T-helper 1 cell treated with Interleukin-12 subunit alpha and Interleukin-12 subunit beta and Interleukin-4 antibody, amounts not matched to agents 30 μg/mL and 1 μg/mL, for 36 hours (primary cell): ENCODE measurements around the gene MPG.

ENCODE experiments used
- H3K27ac Mint-ChIP-seq: one replicate; pipeline ENCODE4 v1.8.0; 2021; ENCODE audit warnings: mild to moderate bottlenecking, mixed read lengths
- H3K27me3 Mint-ChIP-seq: one replicate; pipeline ENCODE4 v1.8.0; 2021; ENCODE audit warnings: low read depth, mixed read lengths
- H3K36me3 Mint-ChIP-seq: one replicate; pipeline ENCODE4 v1.8.0; 2021; ENCODE audit warnings: low read depth, mixed read lengths
- H3K4me1 Mint-ChIP-seq: one replicate; pipeline ENCODE4 v1.8.0; 2021; ENCODE audit warnings: low read depth, mixed read lengths
- H3K4me3 Mint-ChIP-seq: one replicate; pipeline ENCODE4 v1.8.0; 2021; ENCODE audit warnings: mild to moderate bottlenecking, moderate library complexity, mixed read lengths
- H3K9me3 Mint-ChIP-seq: one replicate; pipeline ENCODE4 v1.8.0; 2021; ENCODE audit warnings: mixed read lengths

Gene MPG

DNA sequence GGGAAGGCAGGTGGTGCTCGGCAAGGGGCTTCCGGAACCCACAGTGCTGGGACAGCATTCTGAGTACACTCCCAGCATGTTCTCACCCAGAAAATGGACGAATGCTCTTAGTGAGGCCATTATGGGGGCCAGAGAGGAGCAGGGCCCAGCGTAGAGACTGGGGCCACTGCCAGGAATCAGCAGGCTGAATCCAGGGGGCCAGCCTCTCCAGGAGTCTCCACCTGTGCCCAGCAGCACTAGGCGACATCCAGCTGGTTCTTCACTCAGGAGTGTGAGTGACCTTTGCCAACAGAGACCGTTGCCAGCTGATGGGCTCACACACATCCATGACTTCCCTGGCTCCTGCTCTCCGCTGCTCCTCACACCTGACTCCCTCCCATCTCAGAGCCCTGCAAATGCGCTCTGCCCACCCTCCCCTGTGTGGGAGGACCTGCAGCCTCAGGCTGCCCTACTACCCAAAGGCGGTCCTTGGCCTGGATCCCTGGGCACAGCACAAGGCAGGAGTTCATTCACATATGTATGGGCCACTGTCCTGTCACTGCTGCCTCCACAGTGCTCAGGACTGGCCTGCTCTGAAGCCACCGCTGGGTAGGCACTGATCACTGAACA, 10.7 kb upstream of the MPG start:
- Mint-ChIP-seq H3K4me3 (no peak overlapping the region), H3K27ac (no peak overlapping the region), H3K36me3 (no peaks in the 10 kb centered on the region), H3K27me3 (peaks cover 31% of the 10 kb centered on the region), H3K4me1 (peaks cover 5% of the 10 kb centered on the region), H3K9me3 (no peaks in the 10 kb centered on the region)

DNA sequence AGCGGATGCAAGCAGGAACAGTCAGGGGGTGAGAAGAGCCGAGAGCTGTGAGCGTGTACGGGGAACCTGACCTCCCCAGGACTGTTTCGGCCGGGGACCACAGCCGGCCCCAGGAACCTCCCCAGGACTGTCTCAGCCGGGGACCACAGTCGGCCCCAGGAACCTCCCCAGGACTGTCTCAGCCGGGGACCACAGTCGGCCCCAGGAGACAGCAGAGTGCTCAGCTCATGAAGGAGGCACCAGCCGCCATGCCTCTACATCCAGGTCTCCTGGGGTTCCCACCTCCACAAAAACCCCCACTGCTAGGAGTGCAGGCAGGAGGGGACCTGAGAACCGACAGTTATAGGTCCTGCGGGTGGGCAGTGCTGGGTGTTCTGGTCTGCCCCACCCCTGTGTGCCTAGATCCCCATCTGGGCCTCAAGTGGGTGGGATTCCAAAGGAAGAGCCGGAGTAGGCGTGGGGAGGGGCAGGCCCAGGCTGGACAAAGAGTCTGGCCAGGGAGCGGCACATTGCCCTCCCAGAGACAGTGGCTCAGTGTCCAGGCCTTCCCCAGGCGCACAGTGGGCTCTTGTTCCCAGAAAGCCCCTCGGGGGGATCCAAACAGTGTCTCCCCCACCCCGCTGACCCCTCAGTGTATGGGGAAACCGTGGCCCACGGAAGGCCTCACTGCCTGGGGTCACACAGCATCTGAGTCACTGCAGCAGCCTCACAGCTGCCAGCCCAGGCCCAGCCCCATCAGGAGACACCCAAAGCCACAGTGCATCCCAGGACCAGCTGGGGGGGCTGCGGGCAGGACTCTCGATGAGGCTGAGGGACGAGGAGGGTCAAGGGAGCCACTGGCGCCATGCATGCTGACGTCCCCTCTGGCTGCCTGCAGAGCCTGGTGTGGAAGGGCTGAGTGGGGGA, 9.9 kb upstream of the MPG start:
- H3K27ac Mint-ChIP-seq = no peak overlapping the region

DNA sequence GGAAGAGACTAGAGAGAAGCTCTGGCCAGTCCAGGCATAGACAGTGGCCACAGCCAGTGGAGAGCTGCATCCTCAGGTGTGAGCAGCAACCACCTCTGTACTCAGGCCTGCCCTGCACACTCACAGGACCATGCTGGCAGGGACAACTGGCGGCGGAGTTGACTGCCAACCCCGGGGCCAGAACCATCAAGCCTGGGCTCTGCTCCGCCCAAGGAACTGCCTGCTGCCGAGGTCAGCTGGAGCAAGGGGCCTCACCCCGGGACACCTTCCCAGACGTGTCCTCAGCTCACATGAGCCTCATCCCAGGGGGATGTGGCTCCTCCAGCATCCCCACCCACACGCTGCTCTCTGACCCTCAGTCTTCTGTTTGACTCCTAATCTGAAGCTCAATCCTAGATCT, 8.8 kb upstream of the MPG start:
- peaks cover 9% of the 10 kb centered on the region for H3K4me1 Mint-ChIP-seq
- H3K27ac Mint-ChIP-seq = no peak overlapping the region
- no peak overlapping the region for H3K4me3 Mint-ChIP-seq
- no peaks in the 10 kb centered on the region for H3K9me3 Mint-ChIP-seq
- peaks cover 46% of the 10 kb centered on the region for H3K27me3 Mint-ChIP-seq
- H3K36me3 Mint-ChIP-seq = peaks cover 3% of the 10 kb centered on the region

More for the DNA sequence above, 9.9 kb upstream of the MPG start:
- H3K36me3 Mint-ChIP-seq = peaks cover 3% of the 10 kb centered on the region
- H3K4me3 Mint-ChIP-seq = no peak overlapping the region
- H3K4me1 Mint-ChIP-seq = peaks cover 9% of the 10 kb centered on the region
- peaks cover 36% of the 10 kb centered on the region for H3K27me3 Mint-ChIP-seq
- H3K9me3 Mint-ChIP-seq = no peaks in the 10 kb centered on the region

DNA sequence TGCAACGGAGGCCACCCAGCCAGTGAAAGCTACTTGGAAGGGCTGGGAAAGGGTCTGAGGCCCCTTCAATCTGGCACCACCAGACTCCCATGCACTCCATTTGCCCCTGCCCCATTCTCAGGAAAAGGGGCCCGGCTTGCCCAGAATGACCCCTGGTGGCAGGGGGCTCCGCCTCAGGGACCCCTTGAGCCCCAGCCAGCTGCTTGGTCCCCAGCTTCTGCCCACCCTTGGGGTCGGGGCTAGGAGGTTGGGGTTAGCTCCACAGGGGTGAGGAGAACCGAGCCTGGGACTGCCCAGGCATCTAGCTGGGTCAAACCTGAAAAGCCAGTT, 6.8 kb upstream of the MPG start:
- no peak overlapping the region for H3K27ac Mint-ChIP-seq
- H3K36me3 Mint-ChIP-seq = peaks cover 3% of the 10 kb centered on the region
- H3K27me3 Mint-ChIP-seq = peaks cover 51% of the 10 kb centered on the region
- no peak overlapping the region for H3K4me3 Mint-ChIP-seq
- no peaks in the 10 kb centered on the region for H3K9me3 Mint-ChIP-seq
- H3K4me1 Mint-ChIP-seq = peaks cover 5% of the 10 kb centered on the region

DNA sequence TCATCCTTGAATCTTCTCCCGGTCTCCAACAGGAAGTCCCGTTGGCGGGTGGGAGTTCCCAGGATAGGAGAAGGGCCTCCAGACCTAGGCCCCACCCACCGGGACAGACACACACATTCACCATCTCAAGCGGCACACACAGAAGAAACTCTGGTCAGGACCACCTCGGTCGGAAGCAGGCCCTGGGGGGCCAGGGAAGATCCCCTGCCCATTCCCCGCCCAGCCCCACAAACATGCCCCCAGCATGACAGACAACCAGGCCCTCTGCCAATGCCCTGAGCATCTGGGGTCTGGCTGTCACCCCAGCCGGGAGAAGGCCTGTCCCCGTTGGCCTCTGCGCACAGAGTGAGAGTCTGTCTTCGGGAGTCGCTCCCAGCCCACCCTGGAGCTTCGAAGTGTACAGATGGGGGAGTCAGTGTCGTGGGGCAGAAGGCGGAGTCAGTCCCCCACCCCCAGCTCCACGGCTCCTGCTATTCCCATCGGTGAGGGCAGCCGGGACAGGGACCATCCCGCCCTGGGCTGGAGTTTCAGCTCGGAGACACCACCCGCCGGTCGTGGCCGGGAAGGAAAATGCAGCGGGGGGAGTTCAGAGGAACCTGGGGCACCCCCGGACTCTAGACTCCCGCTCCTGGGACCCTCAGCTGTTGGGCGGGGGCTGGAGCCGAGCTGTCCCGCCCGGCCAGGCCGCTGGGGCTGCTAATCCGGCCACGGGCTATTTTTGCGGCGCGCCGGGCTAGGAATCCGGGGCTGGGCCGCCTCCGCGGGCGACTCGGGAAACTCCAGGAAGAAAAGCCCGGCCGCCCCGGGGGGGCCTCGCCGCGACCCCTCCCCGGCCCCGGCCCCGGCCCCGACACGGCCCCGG, 6.3 kb upstream of the MPG start:
- H3K4me1 Mint-ChIP-seq = peaks cover 11% of the 10 kb centered on the region
- no peak overlapping the region for H3K27ac Mint-ChIP-seq
- peaks cover 3% of the 10 kb centered on the region for H3K36me3 Mint-ChIP-seq
- peaks cover 51% of the 10 kb centered on the region for H3K27me3 Mint-ChIP-seq
- H3K9me3 Mint-ChIP-seq = no peaks in the 10 kb centered on the region
- peak overlapping the region; percentile 21 for H3K4me3 Mint-ChIP-seq

DNA sequence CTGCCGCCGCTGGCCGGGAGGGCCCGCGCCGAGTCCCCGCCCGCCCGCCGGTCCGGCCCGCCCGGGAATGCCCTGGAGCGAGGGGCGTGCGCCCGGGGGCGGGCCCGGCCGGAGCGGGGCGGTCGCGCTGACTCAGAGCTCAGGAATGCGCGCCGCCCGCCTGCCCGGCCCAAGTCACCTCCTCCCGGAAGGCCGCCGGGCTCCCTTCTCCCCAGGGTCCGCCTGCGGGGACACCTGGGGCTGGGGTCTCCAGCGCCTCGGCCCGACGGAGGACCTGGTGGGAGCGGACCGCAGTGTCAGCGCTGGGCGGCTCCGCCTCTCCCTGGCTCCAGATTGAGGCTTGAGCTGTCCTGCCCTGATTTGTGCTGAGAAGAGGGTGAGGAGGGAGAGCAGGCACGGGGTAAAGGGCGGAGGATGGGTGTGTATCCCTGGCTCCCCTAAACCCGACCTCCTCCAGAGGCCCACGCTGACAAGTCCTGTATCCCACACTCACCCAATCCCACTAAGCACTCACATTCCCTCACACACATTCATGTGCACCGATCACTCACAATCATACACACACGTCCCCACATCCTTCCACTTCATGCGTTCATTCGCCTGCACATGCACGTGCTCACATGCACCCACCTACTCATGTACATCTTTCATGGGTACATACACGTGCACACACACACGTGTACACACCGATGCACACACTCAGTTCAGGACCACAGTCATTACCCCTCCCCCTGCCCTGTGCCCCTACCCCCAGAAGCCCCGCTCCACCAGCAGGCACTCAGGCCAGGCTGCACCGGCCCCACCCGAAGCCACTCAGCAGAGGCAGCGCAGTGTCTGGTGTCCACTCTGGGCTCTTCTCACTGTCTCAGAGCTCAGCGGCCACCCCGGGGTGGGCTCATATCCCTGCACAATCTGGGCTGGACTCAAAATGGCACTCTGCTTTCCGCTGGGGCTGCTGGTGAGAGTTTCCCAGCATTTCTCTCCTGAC, 5.2 kb upstream of the MPG start, which contains the start of gene RHBDF1:
Gene RHBDF1, minus strand, starts transcription at position 71 of the 988 bp plus-strand sequence. CDS start 7,616 bp downstream, outside the sequence.
- Mint-ChIP-seq H3K4me1 (peaks cover 16% of the 10 kb centered on the region), H3K4me3 (peak within 1 kb of the TSS; percentile 74), H3K9me3 (no peaks in the 10 kb centered on the region), H3K27ac (no peak within 1 kb of the TSS), H3K36me3 (peaks cover 3% of the 10 kb centered on the region), H3K27me3 (peaks cover 47% of the 10 kb centered on the region)

DNA sequence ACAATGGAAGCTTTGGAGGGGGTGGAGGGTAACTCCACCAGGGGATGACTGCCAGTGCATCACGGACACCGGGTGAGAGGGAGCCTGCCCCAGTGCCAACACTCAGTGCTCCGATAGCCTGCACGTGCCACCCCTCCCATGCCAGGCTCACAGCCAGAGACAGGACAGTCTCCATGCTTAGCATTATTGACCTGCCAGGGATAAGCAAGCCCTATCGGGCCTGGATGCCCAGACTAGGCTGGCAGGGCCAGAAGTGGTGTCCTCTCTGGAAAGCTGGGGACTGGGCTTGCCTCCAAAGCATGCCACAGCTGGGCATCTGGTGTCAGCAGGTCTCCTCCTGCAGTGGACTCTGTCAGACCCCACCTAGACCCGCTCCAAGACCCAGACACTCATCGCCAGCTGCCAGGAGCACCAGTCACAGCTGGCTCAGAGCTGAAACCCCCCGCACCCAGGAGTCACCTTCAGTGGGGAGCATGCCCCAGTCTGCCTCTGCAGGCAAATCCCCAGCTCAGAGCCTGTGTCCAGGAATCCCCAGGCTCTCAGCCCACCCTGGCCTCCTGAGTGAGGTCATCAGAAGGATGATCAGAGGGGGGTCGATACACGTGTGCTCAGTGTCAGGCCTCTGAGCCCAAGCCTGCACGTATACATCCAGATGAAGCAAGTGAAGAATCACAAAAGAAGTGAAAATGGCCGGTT, 3.8 kb upstream of the MPG start:
- Mint-ChIP-seq H3K36me3 (peaks cover 3% of the 10 kb centered on the region), H3K4me3 (peak overlapping the region; percentile 25), H3K9me3 (no peaks in the 10 kb centered on the region), H3K4me1 (peaks cover 20% of the 10 kb centered on the region), H3K27me3 (peaks cover 47% of the 10 kb centered on the region), H3K27ac (no peak overlapping the region)

DNA sequence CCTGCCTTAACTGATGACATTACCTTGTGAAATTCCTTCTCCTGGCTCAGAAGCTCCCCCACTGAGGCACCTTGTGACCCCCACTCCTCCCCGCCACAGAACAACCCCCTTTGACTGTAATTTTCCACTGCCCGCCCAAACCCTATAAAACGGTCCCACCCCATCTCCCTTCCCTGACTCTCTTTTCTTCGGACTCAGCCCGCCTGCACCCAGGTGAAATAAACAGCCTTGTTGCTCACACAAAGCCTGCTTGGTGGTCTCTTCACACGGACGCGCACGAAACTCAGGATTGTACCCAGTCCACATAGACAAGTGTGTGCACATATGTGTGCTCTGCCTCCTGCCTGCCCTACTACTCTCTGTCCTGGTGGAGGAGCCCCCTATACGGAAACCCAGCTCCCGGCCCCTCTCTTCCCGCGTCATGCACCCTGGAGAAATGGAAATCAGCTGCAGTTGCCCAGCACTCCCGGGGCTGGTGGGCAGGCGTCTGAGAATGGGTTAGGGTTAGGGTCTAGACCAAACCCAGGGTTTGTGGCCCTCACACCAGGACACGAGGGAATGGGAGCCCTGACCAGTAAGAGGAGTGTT, 3.2 kb upstream of the MPG start:
- peaks cover 6% of the 10 kb centered on the region for H3K36me3 Mint-ChIP-seq
- peaks cover 25% of the 10 kb centered on the region for H3K4me1 Mint-ChIP-seq
- H3K27me3 Mint-ChIP-seq = peaks cover 41% of the 10 kb centered on the region
- H3K4me3 Mint-ChIP-seq = peak overlapping the region; percentile 25
- H3K9me3 Mint-ChIP-seq = no peaks in the 10 kb centered on the region
- H3K27ac Mint-ChIP-seq = no peak overlapping the region

DNA sequence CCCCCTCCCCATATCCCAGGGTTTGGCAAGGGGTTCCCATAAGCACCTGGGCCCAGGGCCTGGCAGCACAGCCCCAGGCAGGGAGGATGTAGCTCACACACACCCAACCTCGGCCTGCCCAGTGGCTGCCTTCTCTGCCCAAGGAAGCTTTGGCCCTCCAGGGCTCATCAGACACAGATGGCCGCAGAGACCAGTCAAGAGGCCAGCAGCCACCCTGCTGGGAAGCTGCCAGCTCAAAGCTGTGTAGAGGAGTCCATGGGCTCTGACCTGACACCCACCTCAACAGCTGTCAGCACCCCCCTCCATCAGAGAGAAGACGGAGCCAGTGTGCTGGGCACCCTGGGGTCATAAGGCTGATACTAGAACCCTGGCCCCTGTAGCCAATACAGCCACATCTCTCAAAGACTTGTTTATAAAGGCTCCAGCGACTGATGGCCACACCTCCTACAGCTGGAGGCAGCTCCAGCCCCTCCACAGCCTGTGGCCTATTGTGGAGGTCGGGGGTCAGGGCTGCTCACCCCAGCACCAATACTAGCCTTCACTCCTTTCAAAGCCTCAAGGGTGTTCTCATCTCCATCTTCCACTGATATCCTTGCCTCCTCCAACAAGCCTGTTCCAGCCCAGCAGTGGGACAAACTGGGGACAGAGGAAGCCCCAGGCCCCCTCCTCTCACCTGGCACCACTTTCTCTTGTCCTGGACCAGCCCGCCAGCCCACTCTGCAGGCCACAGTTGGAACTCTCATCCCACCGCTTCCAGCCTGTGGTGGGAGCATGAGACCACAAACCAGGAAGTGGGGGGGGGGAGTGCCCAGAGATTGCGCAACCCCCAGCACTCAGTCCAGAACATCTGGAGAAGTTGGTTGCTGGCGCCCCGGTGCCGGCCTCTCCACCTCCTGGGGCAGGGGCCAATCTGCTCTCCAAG, 2.2 kb upstream of the MPG start:
- H3K27ac Mint-ChIP-seq = no peak overlapping the region
- peaks cover 6% of the 10 kb centered on the region for H3K36me3 Mint-ChIP-seq
- H3K27me3 Mint-ChIP-seq = peaks cover 31% of the 10 kb centered on the region
- no peaks in the 10 kb centered on the region for H3K9me3 Mint-ChIP-seq
- peaks cover 25% of the 10 kb centered on the region for H3K4me1 Mint-ChIP-seq
- H3K4me3 Mint-ChIP-seq = no peak overlapping the region

DNA sequence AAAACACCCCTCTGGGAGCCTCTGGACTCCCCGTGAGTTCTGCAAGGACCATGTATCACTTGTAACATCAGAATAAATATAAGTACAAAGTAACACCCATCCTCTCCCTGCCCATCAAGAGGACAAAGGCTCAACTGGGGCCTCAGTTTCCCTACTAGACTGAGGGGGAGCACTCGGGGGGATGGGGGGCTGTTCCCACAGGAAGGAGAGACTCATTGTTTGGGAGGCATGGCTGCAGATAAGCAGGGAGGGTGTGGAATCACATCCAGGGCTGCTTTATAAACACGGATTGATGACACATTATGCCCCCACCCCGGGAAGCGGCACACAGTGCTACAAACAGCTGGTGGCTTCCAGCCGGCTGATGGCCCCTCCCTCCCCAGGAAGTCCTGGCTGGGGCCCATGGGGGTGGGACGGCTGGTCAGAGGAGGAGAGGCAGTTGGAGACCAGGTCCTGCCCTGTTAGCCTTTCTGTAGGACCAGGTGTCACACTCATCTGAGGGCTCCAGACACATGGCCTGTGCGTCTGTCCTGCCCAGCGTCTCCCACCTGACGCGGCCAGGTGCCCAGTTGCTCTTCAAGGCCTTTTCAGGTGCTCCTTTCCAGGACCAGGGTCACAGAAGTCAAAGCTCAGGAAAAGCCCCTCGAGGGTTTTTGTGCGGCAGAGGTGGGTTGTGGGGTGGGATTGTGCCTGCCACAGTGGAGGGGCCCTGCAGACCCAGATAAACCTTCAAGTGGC, 1.3 kb upstream of the MPG start:
- Mint-ChIP-seq H3K36me3 (peaks cover 6% of the 10 kb centered on the region), H3K27ac (peak overlapping the region; percentile 29), H3K9me3 (no peaks in the 10 kb centered on the region), H3K4me3 (peak overlapping the region; percentile 76), H3K27me3 (peaks cover 25% of the 10 kb centered on the region), H3K4me1 (peaks cover 25% of the 10 kb centered on the region)

DNA sequence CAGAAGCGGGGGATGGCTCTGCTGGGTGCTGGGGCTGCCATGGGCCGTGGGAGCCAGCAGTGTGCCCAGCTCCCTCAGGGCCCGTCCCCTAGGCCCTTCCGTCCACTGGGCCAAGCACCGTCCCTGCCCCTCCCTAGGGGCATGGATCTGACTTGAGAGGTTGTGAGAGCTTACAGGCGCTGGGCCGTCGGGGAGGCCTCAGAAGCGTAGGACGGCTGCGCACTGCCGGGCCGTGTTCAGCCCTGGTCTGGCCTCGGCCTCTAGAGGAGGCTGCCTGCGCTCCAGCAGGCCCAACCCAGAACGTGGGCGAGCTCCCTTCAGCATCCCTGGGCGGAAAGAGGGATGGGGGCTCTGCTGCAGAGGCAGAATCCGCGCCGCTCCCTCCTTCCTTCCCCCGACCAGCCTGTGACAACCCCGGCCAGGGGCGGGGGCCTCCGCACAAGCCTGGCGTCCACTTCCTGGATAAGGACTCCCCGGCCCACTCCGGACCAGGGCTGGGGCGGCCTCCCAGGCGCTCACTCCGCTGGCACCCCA, 685 bp upstream of the MPG start:
- Mint-ChIP-seq H3K9me3 (no peaks in the 10 kb centered on the region), H3K27ac (peak overlapping the region; percentile 68), H3K27me3 (peaks cover 23% of the 10 kb centered on the region), H3K36me3 (peaks cover 6% of the 10 kb centered on the region), H3K4me3 (peak overlapping the region; percentile 76), H3K4me1 (peaks cover 25% of the 10 kb centered on the region)
